ENCODE measurements around the gene IGFALS.

Gene IGFALS

DNA sequence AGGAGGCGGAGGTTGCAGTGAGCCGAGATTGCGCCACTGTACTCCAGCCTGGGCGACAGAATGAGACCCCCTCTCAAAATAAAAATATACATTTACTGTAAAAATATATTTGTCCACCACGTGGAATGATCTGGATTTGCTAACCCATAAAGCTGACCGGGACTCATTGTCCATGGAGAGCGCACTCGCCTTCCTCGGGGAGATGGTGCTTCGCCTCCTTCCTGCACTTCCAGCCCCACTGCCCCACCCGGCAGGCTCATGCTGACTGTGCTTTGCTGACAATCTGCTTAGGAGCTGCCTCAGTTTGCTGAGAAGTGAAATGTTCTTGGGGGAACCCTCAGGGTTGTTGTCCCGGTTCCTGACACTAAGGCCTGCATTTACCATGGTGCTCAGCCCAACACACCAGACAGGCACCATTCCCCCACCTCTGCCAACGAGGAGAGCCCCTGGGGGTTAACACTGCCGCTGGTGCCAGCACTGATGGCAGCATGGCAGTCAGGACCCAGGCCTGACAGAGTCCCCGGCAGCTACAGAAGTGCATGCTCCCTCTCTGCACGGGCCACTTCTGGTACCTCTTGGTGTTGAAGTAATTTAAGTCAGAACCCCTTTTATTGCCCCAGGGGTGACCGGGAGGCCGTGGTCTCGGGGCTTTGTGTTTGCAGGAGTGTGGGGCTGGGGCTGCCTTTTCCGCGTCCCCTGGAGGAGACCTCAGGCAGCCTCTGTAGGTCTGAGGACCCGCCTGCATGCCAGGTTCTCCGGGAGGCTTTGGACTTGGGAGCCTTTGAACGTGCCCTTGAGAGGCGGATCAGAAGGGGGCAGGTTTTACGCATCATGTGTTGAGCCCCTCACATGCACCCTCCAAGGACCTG, 8.3 kb downstream of the IGFALS start:
- Histone ChIP-seq H3K9me3 (ENCODE audit: control extremely low read depth in 1 of 5, control insufficient read depth in 4 of 5, insufficient read depth in 2 of 5, low read depth in 1 of 5, low read length in 4 of 5) (no peaks in the 10 kb centered on the region), H3K27ac (ENCODE audit: insufficient read depth in 1 of 2, low read depth in 1 of 2, low read length in 2 of 2, poor library complexity in 1 of 2, severe bottlenecking in 2 of 2) (no peak overlapping the region), H3K27me3 (replicated peaks in 2 of 5; ENCODE audit: control insufficient read depth in 4 of 5, insufficient read depth in 5 of 5, low read length in 4 of 5) (no peaks in the 10 kb centered on the region), H3K4me3 (ENCODE audit: control insufficient read depth in 1 of 7, extremely low read depth in 1 of 7, insufficient read depth in 4 of 7, low read depth in 2 of 7, low read length in 6 of 7) (no peak overlapping the region), H3K4me1 (ENCODE audit: control extremely low read depth in 1 of 4, control insufficient read depth in 4 of 4, insufficient read depth in 4 of 4, low read length in 3 of 4) (peaks cover 0 to 22% (median 21%) of the 10 kb centered on the region in 4 experiments), H3K36me3 (ENCODE audit: control insufficient read depth in 4 of 4, insufficient read depth in 4 of 4, low read length in 3 of 4) (peaks cover 0 to 53% (median 34%) of the 10 kb centered on the region in 4 experiments)
- POLR2A ChIA-PET: no interaction called here
- 96% methylated on average over 22 of the region's 26 CpGs for WGBS (ENCODE audit: insufficient coverage)
- no peak for DNase-seq
- CTCF ChIA-PET: interaction anchor here (1.1 kb wide), 1 partner anchor 166 kb away, joined by 3 read pairs; no protein-coding TSS in a partner anchor

DNA sequence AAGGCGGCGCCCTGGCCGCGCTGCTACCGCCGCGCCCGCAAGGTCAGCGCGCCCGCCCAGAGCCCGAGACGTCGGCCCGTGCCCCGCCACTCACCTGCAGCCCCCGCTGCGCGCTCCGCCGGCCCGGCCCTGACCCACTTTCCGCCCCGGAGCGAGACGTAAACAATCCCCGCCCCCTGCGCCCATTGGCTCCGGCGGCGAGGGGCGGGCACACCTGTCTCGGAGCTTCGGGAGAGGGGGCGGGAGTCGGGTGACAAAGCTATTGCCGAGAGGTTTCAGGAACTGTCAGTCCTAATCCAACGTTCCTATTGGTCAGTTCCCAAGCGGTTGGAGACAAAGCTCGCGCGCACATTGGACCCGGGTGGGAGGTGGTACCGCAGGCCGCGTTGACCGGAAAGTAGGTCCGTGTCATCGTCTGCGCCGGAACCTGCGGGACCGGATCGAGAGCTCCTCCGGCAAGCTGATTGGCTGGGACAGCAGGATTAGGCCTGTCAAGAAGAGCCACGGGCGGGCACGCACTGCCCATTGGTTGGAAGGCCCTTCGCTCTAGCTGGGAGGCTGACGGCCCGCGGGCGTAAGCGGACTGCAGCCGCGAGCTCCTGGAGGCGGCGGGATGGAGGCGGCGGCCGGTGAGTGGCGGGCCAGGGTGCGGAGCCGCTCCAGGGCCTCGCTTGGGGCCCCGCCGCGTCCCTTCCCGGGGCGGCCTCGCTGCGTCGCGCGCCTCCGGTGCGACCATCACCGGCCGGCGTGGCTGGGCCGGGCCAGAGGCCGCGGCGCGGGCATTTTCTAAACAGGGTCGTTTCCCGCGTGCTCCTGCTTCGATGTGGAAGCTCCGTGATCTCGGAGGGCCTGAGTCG, 10.9 kb downstream of the IGFALS start, which contains the start of the genes NUBP2 and SPSB3:
TSS of gene NUBP2 (plus strand) at position 553 of the 857 bp plus-strand sequence. CDS start at position 614, 61 bp downstream.
TSS of gene SPSB3 (minus strand) at position 164 of the 857 bp plus-strand sequence. CDS start 1,088 bp downstream, outside the sequence.
- Histone ChIP-seq H3K36me3 (ENCODE audit: control insufficient read depth in 4 of 4, insufficient read depth in 4 of 4, low read length in 3 of 4) (peaks cover 0 to 55% (median 33%) of the 10 kb centered on the region in 4 experiments), H3K4me1 (ENCODE audit: control extremely low read depth in 1 of 4, control insufficient read depth in 4 of 4, insufficient read depth in 4 of 4, low read length in 3 of 4) (peaks cover 0 to 22% (median 21%) of the 10 kb centered on the region in 4 experiments)
- under 1% methylated on average over 88 of the region's 102 CpGs for WGBS (ENCODE audit: insufficient coverage)

DNA sequence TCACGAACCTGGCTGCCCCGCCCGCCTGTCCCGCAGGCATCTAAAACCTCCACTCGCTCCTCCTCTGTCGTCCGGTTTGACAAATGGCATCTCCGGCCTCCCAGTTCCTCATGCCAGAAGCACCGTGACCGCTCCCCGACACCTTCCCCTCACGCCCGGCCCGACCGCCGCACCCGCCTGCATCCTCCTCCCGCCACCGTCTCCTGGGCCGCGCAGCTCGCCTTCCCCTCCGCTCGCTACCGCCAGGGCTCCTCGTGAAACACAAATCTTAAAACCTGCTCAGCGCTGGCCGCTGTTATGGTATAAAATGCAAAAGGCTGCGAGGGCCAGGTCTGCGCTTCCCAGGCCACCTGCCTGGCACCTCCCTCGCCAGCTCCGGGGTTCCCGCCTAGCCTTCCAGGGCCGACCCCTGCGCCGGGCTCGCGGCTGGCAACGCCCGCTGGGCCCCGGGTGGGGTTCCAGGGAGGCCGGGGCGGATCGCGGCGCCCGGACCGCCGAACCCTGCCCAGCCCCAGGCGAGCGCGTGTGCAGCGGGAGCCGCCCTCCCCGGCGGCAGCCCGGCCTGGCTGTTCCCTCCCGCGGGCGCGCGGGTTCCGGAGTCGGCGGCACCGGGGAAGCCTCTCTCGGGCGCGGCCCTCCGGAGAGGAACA, 11.6 kb downstream of the IGFALS start:
- Histone ChIP-seq H3K27me3 (replicated peaks in 2 of 5; ENCODE audit: control insufficient read depth in 4 of 5, insufficient read depth in 5 of 5, low read length in 4 of 5) (no peaks in the 10 kb centered on the region), H3K9me3 (ENCODE audit: control extremely low read depth in 1 of 5, control insufficient read depth in 4 of 5, insufficient read depth in 2 of 5, low read depth in 1 of 5, low read length in 4 of 5) (no peaks in the 10 kb centered on the region), H3K36me3 (ENCODE audit: control insufficient read depth in 4 of 4, insufficient read depth in 4 of 4, low read length in 3 of 4) (peaks cover 0 to 55% (median 35%) of the 10 kb centered on the region in 4 experiments), H3K4me3 (ENCODE audit: control insufficient read depth in 1 of 7, extremely low read depth in 1 of 7, insufficient read depth in 4 of 7, low read depth in 2 of 7, low read length in 6 of 7) (peak overlapping the region; percentile 46 to 95 (median 90)), H3K27ac (ENCODE audit: insufficient read depth in 1 of 2, low read depth in 1 of 2, low read length in 2 of 2, poor library complexity in 1 of 2, severe bottlenecking in 2 of 2) (peak overlapping the region; percentile 33 to 79), H3K4me1 (ENCODE audit: control extremely low read depth in 1 of 4, control insufficient read depth in 4 of 4, insufficient read depth in 4 of 4, low read length in 3 of 4) (peaks cover 0 to 22% (median 21%) of the 10 kb centered on the region in 4 experiments)
- DNase-seq: peak; percentile 31 to 72 (median 68)
- WGBS (ENCODE audit: insufficient coverage): 2% methylated on average over 57 of the region's 70 CpGs
- POLR2A ChIA-PET: interaction anchor here (0.7 to 1.0 kb wide), 3 partner anchors 8 to 161 kb away, joined by 3 read pairs; partner anchors contain the start of genes EME2, MRPS34 and MSRB1
- CTCF ChIA-PET: interaction anchor here (1.7 to 2.6 kb wide), 3 partner anchors 8 to 32 kb away, joined by 5 to 10 read pairs (median 9); partner anchors contain the start of genes EME2 and MRPS34

More for the DNA sequence above, 10.9 kb downstream of the IGFALS start, which contains the start of the genes NUBP2 and SPSB3:
- CTCF ChIA-PET: interaction anchor here (0.7 to 2.6 kb wide), 5 partner anchors 9 to 158 kb away, joined by 3 to 10 read pairs (median 5); partner anchors contain the start of genes EME2, MRPS34 and NME3
- Histone ChIP-seq H3K27ac (ENCODE audit: insufficient read depth in 1 of 2, low read depth in 1 of 2, low read length in 2 of 2, poor library complexity in 1 of 2, severe bottlenecking in 2 of 2) (peak within 1 kb of the TSS; percentile 58 to 82), H3K9me3 (ENCODE audit: control extremely low read depth in 1 of 5, control insufficient read depth in 4 of 5, insufficient read depth in 2 of 5, low read depth in 1 of 5, low read length in 4 of 5) (no peaks in the 10 kb centered on the region), H3K27me3 (replicated peaks in 2 of 5; ENCODE audit: control insufficient read depth in 4 of 5, insufficient read depth in 5 of 5, low read length in 4 of 5) (no peaks in the 10 kb centered on the region), H3K4me3 (ENCODE audit: control insufficient read depth in 1 of 7, extremely low read depth in 1 of 7, insufficient read depth in 4 of 7, low read depth in 2 of 7, low read length in 6 of 7) (peak within 1 kb of the TSS; percentile 78 to 95 (median 90))
- POLR2A ChIA-PET: interaction anchor here (0.5 to 1.2 kb wide), 7 partner anchors 10 to 374 kb away, joined by 3 to 4 read pairs (median 3); partner anchors contain the start of genes EME2, MRPS34, MSRB1 and TRAF7
- DNase-seq: peak; percentile 100

DNA sequence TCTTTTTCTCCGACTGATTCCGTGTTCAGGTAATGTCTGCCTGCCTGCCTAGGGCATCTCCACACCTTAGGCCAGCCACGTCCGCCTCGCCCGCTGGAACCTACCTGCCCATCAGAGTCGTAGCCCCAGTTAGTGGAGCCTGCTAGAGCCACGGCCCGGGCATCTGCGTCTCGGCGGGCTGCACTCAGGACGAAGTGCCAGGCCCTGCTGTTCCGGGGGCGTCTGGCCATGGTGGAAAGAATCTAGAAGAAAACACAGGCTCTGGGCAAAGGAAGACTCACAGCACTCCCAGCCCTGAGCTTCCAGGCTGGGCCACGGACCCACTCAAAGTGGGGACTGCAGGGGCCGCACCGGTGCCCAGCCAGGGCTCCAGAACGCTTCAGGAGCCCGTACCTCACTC, 12.3 kb downstream of the IGFALS start:
- Histone ChIP-seq H3K4me1 (ENCODE audit: control extremely low read depth in 1 of 4, control insufficient read depth in 4 of 4, insufficient read depth in 4 of 4, low read length in 3 of 4) (peaks cover 0 to 22% (median 21%) of the 10 kb centered on the region in 4 experiments), H3K27me3 (replicated peaks in 2 of 5; ENCODE audit: control insufficient read depth in 4 of 5, insufficient read depth in 5 of 5, low read length in 4 of 5) (no peaks in the 10 kb centered on the region), H3K36me3 (ENCODE audit: control insufficient read depth in 4 of 4, insufficient read depth in 4 of 4, low read length in 3 of 4) (peaks cover 0 to 55% (median 34%) of the 10 kb centered on the region in 4 experiments), H3K27ac (ENCODE audit: insufficient read depth in 1 of 2, low read depth in 1 of 2, low read length in 2 of 2, poor library complexity in 1 of 2, severe bottlenecking in 2 of 2) (peak overlapping the region in 1 of 2 experiments; percentile 79), H3K9me3 (ENCODE audit: control extremely low read depth in 1 of 5, control insufficient read depth in 4 of 5, insufficient read depth in 2 of 5, low read depth in 1 of 5, low read length in 4 of 5) (no peaks in the 10 kb centered on the region), H3K4me3 (ENCODE audit: control insufficient read depth in 1 of 7, extremely low read depth in 1 of 7, insufficient read depth in 4 of 7, low read depth in 2 of 7, low read length in 6 of 7) (peak overlapping the region; percentile 46 to 95 (median 90))
- no peak for DNase-seq
- WGBS (ENCODE audit: insufficient coverage): 86% methylated on average over 14 of the region's 20 CpGs
- POLR2A ChIA-PET: interaction anchor here (0.7 kb wide), 1 partner anchor 7 kb away, joined by 3 read pairs; no protein-coding TSS in a partner anchor
- CTCF ChIA-PET: interaction anchor here (1.7 to 1.8 kb wide), 2 partner anchors 7 to 9 kb away, joined by 5 to 9 read pairs; partner anchors contain the start of genes EME2 and MRPS34

DNA sequence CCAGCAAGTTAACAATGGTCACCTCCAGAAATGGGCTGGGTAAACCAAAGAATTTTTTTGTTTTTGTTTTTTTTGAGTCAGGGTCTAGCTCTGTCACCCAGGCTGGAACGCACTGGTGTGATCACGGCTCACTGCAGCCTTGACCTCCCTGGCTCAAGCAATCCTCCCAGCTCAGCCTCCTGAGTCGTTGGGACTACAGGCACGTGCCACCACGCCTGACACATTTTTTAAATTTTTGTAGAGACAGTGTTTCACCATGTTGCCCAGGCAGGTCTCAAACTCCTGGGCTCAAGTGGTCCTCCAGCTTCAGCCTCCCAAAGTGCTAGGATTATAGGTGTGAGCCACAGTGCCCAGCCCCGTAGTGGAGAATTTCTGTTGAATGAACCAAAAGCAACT, 12.8 kb downstream of the IGFALS start:
- WGBS (ENCODE audit: insufficient coverage): 97% methylated on average over 6 of the region's 6 CpGs
- peak overlapping the region in 2 of 7 experiments; percentile 90 to 93 for H3K4me3 ChIP-seq (ENCODE audit: control insufficient read depth in 1 of 7, extremely low read depth in 1 of 7, insufficient read depth in 4 of 7, low read depth in 2 of 7, low read length in 6 of 7)
- H3K36me3 ChIP-seq (ENCODE audit: control insufficient read depth in 4 of 4, insufficient read depth in 4 of 4, low read length in 3 of 4): peaks cover 0 to 55% (median 34%) of the 10 kb centered on the region in 4 experiments
- no peaks in the 10 kb centered on the region for H3K9me3 ChIP-seq (ENCODE audit: control extremely low read depth in 1 of 5, control insufficient read depth in 4 of 5, insufficient read depth in 2 of 5, low read depth in 1 of 5, low read length in 4 of 5)
- CTCF ChIA-PET: interaction anchor here (0.9 kb wide), 1 partner anchor 21 kb away, joined by 3 read pairs; no protein-coding TSS in a partner anchor
- peaks cover 0 to 22% (median 21%) of the 10 kb centered on the region in 4 experiments for H3K4me1 ChIP-seq (ENCODE audit: control extremely low read depth in 1 of 4, control insufficient read depth in 4 of 4, insufficient read depth in 4 of 4, low read length in 3 of 4)
- DNase-seq: no peak
- no peak overlapping the region for H3K27ac ChIP-seq (ENCODE audit: insufficient read depth in 1 of 2, low read depth in 1 of 2, low read length in 2 of 2, poor library complexity in 1 of 2, severe bottlenecking in 2 of 2)
- H3K27me3 ChIP-seq (replicated peaks in 2 of 5; ENCODE audit: control insufficient read depth in 4 of 5, insufficient read depth in 5 of 5, low read length in 4 of 5): no peaks in the 10 kb centered on the region
- POLR2A ChIA-PET: no interaction called here
